GM23248 (cell line): Measurements from ENCODE around the gene MPPE1. TPM values are rescaled to one million over a fixed set of nuclear protein-coding genes. Genes with fewer than 3 reads are reported as not detected.
"Not testable (repeated sequence)": the region's sequence is repeated elsewhere in the genome, so short reads cannot be mapped to it uniquely, and the experiment has no call there.

Experiments used
- DNase-seq: peaks from one replicate; pipeline ENCODE4 v3.0.0-alpha.2; 2015
- H2AFZ ChIP-seq: fragments of 200-600 bp; sonication (generic); 2 replicates; pipeline ENCODE4 v1.6.1; 2016; ENCODE audit warnings: antibody characterized with exemption
- H3F3A ChIP-seq: fragments of 200-600 bp; sonication (generic); 2 replicates; pipeline ENCODE4 v1.6.1; 2016; ENCODE audit warnings: mild to moderate bottlenecking, antibody characterized with exemption, mixed run types; ENCODE audit not compliant: insufficient read depth
- H3K27ac ChIP-seq: fragments of 200-600 bp; sonication (generic); 2 replicates; pipeline ENCODE4 v1.5.1; 2016; ENCODE audit warnings: mild to moderate bottlenecking
- H3K27me3 ChIP-seq: fragments of 200-600 bp; sonication (generic); replicated peaks from 2 replicates; pipeline ENCODE4 v1.6.1; 2016; ENCODE audit warnings: mild to moderate bottlenecking; ENCODE audit not compliant: insufficient read depth
- H3K36me3 ChIP-seq: fragments of 200-600 bp; sonication (generic); 2 replicates; pipeline ENCODE4 v1.6.1; 2016; ENCODE audit warnings: low read depth, mild to moderate bottlenecking
- H3K4me1 ChIP-seq: fragments of 200-600 bp; sonication (generic); 2 replicates; pipeline ENCODE4 v1.6.1; 2016; ENCODE audit warnings: mild to moderate bottlenecking; ENCODE audit not compliant: insufficient read depth
- H3K4me2 ChIP-seq: fragments of 200-600 bp; sonication (generic); one replicate; pipeline ENCODE4 v1.6.1; 2016; ENCODE audit warnings: mild to moderate bottlenecking; ENCODE audit not compliant: unreplicated experiment
- H3K4me3 ChIP-seq: fragments of 200-600 bp; sonication (generic); 2 replicates; pipeline ENCODE4 v1.5.1; 2016; ENCODE audit warnings: mild to moderate bottlenecking
- H3K79me2 ChIP-seq: fragments of 200-600 bp; sonication (generic); 2 replicates; pipeline ENCODE4 v1.6.1; 2016; ENCODE audit warnings: mild to moderate bottlenecking; ENCODE audit not compliant: insufficient read depth
- H3K9ac ChIP-seq: fragments of 200-600 bp; sonication (generic); 2 replicates; pipeline ENCODE4 v1.6.1; 2016; ENCODE audit warnings: mild to moderate bottlenecking
- H3K9me2 ChIP-seq: fragments of 200-600 bp; sonication (generic); 2 replicates; pipeline ENCODE4 v1.6.1; 2016; ENCODE audit warnings: mixed run types, mild to moderate bottlenecking, moderate library complexity; ENCODE audit not compliant: insufficient read depth
- H3K9me3 ChIP-seq: fragments of 200-600 bp; sonication (generic); one replicate; pipeline ENCODE4 v1.6.1; 2017; ENCODE audit warnings: low read depth
- H4K20me1 ChIP-seq: fragments of 200-600 bp; sonication (generic); 2 replicates; pipeline ENCODE4 v1.6.0; 2016; ENCODE audit not compliant: insufficient read depth
- EZH2 ChIP-seq: fragments of 200-600 bp; sonication (generic); IDR thresholded peaks from 2 replicates; pipeline ENCODE4 v1.6.1; 2018; ENCODE audit warnings: antibody characterized with exemption, mild to moderate bottlenecking; ENCODE audit not compliant: insufficient read depth, poor library complexity, severe bottlenecking
- EZH2phosphoT487 ChIP-seq: fragments of 200-600 bp; sonication (generic); IDR thresholded peaks from 2 replicates; pipeline ENCODE4 v1.6.1; 2018; ENCODE audit warnings: antibody characterized with exemption, moderate library complexity, mild to moderate bottlenecking, low read depth; ENCODE audit not compliant: insufficient read depth
- WGBS, 2 experiments: methylation state at CpG; one replicate each; pipeline ENCODE4 v1.1.6; 2015 to 2017; ENCODE audit warnings: low lambda C conversion rate in 2 of 2, low coverage in 1 of 2; ENCODE audit errors: missing lambda C conversion rate in 2 of 2; 5-methylcytosine and 5-hydroxymethylcytosine counted together
- in situ Hi-C: fragments of 300-500 bp; cut with MboI; formaldehyde crosslinking; loops from 2 replicates; pipeline ENCODE4 v1.15.0; 2020
- polyA plus RNA-seq: library from polyadenylated mRNA; unstranded; fragments of >200 nt; fragmentation: Nextera tagmentation; extraction: Ambion mirVana; gene quantifications from 2 replicates; pipeline ENCODE4 v1.2.1, GENCODE V29; 2016
- total RNA-seq: library from RNA; depleted of rRNA; stranded (reverse); fragments of >200 nt; shearing (Covaris generic); gene quantifications from 2 replicates; pipeline ENCODE4 v1.2.3, GENCODE V29; 2014

The MPPE1 gene
- total and polyA plus RNA-seq, 2 experiments from 2014 or later, result 25.6 to 39.7 TPM

DNA sequence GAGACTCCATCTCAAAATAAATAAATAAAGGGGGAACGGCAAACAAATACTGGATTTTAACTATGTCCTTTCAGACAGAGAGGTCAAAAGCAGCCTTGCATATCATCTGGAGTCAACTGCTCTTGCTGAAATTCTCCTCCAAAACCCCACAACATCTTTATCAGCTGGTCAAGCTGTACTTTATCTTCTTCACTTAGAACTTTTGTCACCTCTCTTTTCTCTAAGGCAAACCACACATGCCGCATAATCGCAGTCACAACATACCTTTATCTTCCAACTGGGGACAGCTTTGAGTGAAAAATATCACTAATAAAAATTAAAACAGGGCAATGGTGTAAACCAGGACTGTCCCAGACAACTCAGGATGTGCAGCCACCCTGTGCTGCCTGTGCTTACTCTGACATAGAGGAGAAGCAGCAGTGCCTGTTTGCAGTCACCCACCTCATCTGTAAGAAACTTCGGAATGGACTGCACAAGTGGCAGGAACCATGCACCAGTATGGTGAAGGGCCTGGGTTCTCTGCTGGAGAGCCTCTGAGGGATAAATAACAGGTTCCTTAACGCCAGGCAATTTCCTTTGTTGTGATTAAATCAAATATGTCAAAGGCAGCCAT, 6.2 kb downstream of the MPPE1 start:
- peaks cover 3% of the 10 kb centered on the region; the same call in 1 of the 2 replicates for H3K36me3 ChIP-seq
- H3K9me3 ChIP-seq, result no peaks in the 10 kb centered on the region
- H3K9ac ChIP-seq, result no peak overlapping the region
- no peaks in the 10 kb centered on the region for H3K27me3 ChIP-seq
- no peak overlapping the region for H3K4me3 ChIP-seq
- no peak overlapping the region for H2AFZ ChIP-seq
- no peaks in the 10 kb centered on the region for H3K9me2 ChIP-seq
- no peak for DNase-seq
- in situ Hi-C loops, result no loop called here
- no peaks in the 10 kb centered on the region for H4K20me1 ChIP-seq
- 88 to 89% methylated on average over 5 of the region's 5 CpGs for WGBS, 2 experiments
- peaks cover 2% of the 10 kb centered on the region; the same call in 1 of the 2 replicates for H3K79me2 ChIP-seq
- H3F3A ChIP-seq, result no peaks in the 10 kb centered on the region
- no peak overlapping the region for H3K27ac ChIP-seq
- no peak overlapping the region for H3K4me2 ChIP-seq
- TF ChIP-seq EZH2phosphoT487, result no peak
- TF ChIP-seq EZH2, result no peak
- H3K4me1 ChIP-seq, result peaks cover under 1% of the 10 kb centered on the region; the same call in 1 of the 2 replicates

DNA sequence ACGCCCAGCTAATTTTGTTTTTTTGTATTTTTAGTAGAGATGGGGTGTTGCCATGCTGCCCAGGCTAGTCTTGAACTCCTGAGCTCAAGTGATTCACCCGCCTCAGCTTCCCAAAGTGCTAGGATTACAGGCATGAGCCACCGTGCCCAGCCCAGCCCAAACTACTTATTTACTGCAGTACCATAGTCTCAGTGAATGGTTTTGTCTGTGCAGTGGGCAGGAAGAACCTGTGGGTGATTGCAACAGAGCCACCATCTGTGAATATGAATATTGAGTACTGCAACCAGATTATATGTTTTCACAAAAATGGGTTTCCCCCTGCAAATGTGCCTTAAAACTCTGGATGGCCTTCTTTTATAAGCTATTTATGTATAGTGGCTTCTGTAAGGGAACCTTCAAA, 9.1 kb downstream of the MPPE1 start:
- Histone ChIP-seq H3K9me2 (no peaks in the 10 kb centered on the region), H3K4me1 (peaks cover 4% of the 10 kb centered on the region), H3K9me3 (no peaks in the 10 kb centered on the region), H2AFZ (no peak overlapping the region), H3K27me3 (no peaks in the 10 kb centered on the region), H3F3A (no peaks in the 10 kb centered on the region), H3K79me2 (no peaks in the 10 kb centered on the region), H3K4me3 (no peak overlapping the region), H3K4me2 (no peak overlapping the region), H3K9ac (no peak overlapping the region), H3K27ac (no peak overlapping the region), H3K36me3 (0 out of 2 replicates have a peak, but pooled peaks cover 3% of the 10 kb centered on the region), H4K20me1 (no peaks in the 10 kb centered on the region)
- DNase-seq, result no peak
- in situ Hi-C loops, result no loop called here
- no peak for TF ChIP-seq EZH2phosphoT487
- no peak for TF ChIP-seq EZH2
- WGBS, 2 experiments, result 89 to 98% methylated on average over 3 of the region's 3 CpGs

DNA sequence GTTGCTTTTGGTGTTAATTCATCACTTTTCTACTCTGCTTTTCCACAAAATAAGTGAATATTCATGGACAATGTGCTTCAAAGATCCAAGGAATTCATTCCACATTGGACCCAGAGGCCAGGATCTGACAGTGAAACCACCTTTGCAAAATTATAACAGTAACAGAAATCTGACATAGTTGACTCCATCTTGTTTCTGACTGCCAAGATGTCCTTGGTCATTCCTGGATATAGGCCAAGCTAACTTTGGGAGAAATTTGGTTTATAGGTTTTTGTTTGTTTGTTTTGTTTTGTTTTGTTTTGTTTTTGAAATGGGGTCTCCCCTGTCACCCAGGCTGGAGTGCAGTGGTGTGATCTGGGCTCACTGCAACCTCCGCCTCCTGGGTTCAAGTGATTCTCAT, 10.3 kb downstream of the MPPE1 start:
- no peak overlapping the region for H3K27ac ChIP-seq
- TF ChIP-seq EZH2phosphoT487, result no peak
- TF ChIP-seq EZH2, result no peak
- WGBS, 2 experiments, result 89 to 100% methylated on average over 1 of the region's 1 CpG
- 0 out of 2 replicates have a peak, but pooled peaks cover 3% of the 10 kb centered on the region for H3K36me3 ChIP-seq
- no peaks in the 10 kb centered on the region for H3F3A ChIP-seq
- no peaks in the 10 kb centered on the region for H3K27me3 ChIP-seq
- in situ Hi-C loops, result no loop called here
- DNase-seq, result no peak
- H3K4me2 ChIP-seq, result no peak overlapping the region
- H2AFZ ChIP-seq, result no peak overlapping the region
- H4K20me1 ChIP-seq, result no peaks in the 10 kb centered on the region
- peaks cover 7% of the 10 kb centered on the region for H3K4me1 ChIP-seq
- no peak overlapping the region for H3K4me3 ChIP-seq
- no peaks in the 10 kb centered on the region for H3K9me3 ChIP-seq
- H3K9me2 ChIP-seq, result no peaks in the 10 kb centered on the region
- no peak overlapping the region for H3K9ac ChIP-seq
- no peaks in the 10 kb centered on the region for H3K79me2 ChIP-seq

DNA sequence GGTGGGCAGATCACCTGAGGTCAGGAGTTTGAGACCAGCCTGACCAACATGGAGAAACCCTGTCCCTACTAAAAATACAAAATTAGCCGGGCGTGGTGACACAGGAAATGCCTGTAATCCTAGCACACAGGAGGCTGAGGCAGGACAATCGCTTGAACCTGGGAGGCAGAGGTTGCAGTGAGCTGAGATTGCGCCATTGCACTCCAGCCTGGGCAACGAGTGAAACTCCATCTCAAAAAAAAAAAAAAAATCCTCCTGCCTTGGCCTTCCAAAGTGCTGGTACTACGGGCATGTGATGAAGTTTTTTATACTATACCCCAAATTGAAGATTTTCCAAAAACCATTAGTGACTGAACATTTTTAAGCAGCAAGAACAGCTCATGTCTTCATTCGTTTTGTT, 15.7 kb downstream of the MPPE1 start:
- in situ Hi-C loops, H3K9me2 ChIP-seq, H3K27me3 ChIP-seq, H3K4me1 ChIP-seq, DNase-seq, H3F3A ChIP-seq, H3K9ac ChIP-seq, H3K4me2 ChIP-seq, H3K9me3 ChIP-seq, H3K36me3 ChIP-seq, H4K20me1 ChIP-seq, H3K4me3 ChIP-seq, H2AFZ ChIP-seq, H3K79me2 ChIP-seq, H3K27ac ChIP-seq: not testable (repeated sequence)
- WGBS, 2 experiments, result 80 to 83% methylated on average over 7 of the region's 7 CpGs

DNA sequence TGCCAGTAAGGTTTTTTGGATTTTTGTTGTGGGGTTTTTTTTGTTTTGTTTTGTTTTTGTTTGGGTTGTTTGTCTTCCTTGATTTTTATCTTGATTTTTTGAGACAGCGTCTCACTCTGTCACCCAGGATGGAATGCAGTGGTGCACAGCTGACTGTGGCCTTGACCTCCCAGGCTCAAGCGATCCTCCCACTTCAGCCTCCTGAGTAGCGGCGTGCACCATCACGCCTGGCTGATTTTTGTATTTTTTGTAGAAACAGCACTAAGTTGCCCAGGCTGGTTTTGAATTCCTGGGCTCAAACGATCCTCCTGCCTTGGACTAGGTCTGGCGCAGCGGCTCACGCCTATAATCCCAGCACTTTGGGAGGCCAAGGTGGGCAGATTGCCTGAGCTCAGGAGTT, 16.4 kb downstream of the MPPE1 start:
- H3K36me3 ChIP-seq, result no peaks in the 10 kb centered on the region
- H3K4me2 ChIP-seq, result no peak overlapping the region
- H3K4me3 ChIP-seq, result no peak overlapping the region
- DNase-seq, result no peak
- no peaks in the 10 kb centered on the region for H4K20me1 ChIP-seq
- peaks cover 7% of the 10 kb centered on the region for H3K4me1 ChIP-seq
- H3K9me3 ChIP-seq, result no peaks in the 10 kb centered on the region
- H2AFZ ChIP-seq, result no peak overlapping the region
- H3F3A ChIP-seq, result no peaks in the 10 kb centered on the region
- H3K27ac ChIP-seq, result no peak overlapping the region
- no peaks in the 10 kb centered on the region for H3K9me2 ChIP-seq
- no peaks in the 10 kb centered on the region for H3K27me3 ChIP-seq
- WGBS, 2 experiments, result 97 to 99% methylated on average over 9 of the region's 9 CpGs
- no peaks in the 10 kb centered on the region for H3K79me2 ChIP-seq
- no peak for TF ChIP-seq EZH2phosphoT487
- no peak for TF ChIP-seq EZH2
- H3K9ac ChIP-seq, result no peak overlapping the region
- in situ Hi-C loops, result no loop called here
